CD4-positive, alpha-beta T cell treated with Interferon alpha-2 for 1 hour (primary cell): ENCODE data around the gene SORCS2.
A peak's percentile ranks its signal among the peaks of the same experiment; 100 is the strongest.

Experiments
- DNase-seq, 2 donors: peaks; one replicate each; pipeline ENCODE4 v3.0.0-alpha.2; 2020 to 2022

The SORCS2 gene

GRCh38 chr4:7746351-7747061 lies 554.2 kb downstream of the SORCS2 start:
- no peak for DNase-seq

- no peak for DNase-seq
Measured at GRCh38 chr4:7747062-7747385, 554.7 kb downstream of the SORCS2 start.

DNA sequence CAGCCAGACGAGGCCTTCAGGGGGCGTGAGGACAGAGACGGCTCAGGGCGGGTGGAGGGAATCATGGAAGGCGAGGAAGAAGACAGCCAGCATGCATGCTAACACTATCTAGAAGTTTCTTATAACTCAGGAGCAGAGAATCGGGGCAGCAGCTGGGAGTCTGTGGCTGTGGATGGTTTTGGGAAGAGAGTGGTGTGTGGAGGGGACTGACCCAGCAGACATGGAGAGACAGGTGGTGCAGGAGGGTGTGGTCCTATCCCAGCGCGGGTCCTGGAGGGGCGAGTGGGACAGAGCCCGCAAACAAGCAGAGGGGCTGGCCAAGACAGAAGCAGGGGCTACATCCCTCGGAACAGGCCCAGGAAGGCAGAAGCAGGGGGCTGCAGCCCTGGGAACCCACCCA lies 555.2 kb downstream of the SORCS2 start:
- DNase-seq: no peak

GRCh38 chr4:7750523-7750922 lies 558.2 kb downstream of the SORCS2 start:
- no peak for DNase-seq

DNA sequence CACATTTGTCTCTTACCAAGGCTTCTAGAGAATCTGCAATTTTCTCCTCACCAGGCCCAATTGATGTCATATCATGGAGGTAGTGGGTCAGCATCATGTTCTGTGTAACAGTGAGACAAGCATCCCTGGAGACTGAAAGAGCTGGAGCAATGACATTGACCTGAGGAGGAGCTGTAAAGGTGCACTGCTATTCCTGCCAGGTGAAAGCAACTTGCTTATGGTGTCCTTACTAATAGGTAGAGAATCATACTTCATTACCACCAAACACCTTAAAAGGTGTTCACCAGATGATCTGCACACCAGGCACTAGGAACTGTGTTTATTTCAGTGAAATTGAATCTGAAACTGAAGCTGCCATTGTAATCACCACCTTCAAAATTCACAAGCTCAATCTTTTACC lies 558.6 kb downstream of the SORCS2 start:
- DNase-seq: no peak

DNA sequence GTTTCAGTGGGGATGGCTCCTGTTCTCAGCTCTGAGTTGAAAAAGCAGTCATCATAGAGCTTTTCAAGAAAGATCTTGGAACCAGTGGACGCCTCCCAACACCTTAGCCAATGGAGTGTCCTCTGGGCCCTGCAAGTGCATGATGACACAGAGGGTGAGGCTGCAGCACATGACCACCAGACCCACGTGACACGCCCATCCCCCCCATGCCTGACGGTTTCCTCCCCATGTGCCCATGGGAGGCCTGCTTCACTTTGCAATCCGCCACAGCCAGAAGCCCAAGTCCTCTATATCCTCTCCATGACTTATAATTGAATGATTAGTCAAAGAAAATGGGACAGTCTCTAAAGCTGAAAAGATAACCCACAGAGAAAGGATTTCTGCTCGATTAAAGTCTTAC lies 560.3 kb downstream of the SORCS2 start:
- DNase-seq: no peak

DNA sequence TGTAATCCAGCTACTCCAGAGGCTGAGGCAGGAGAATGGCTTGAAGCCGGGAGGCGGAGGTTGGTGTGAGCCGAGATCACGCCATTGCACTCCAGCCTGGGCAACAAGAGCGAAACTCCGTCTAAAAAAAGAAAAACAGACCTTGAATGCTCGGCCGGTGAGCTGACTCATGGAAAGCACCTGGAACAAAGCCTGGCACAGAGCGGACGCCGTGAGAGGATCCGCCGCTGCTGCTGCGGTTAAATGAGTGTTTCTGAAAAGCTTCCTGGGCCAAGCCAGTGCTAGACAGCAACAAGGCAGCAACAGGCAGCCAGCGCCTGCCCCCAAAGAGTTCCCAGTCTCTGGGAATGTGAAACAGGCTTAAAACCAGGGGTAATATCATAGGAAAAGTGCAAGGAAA lies 560.9 kb downstream of the SORCS2 start:
- DNase-seq: no peak

DNA sequence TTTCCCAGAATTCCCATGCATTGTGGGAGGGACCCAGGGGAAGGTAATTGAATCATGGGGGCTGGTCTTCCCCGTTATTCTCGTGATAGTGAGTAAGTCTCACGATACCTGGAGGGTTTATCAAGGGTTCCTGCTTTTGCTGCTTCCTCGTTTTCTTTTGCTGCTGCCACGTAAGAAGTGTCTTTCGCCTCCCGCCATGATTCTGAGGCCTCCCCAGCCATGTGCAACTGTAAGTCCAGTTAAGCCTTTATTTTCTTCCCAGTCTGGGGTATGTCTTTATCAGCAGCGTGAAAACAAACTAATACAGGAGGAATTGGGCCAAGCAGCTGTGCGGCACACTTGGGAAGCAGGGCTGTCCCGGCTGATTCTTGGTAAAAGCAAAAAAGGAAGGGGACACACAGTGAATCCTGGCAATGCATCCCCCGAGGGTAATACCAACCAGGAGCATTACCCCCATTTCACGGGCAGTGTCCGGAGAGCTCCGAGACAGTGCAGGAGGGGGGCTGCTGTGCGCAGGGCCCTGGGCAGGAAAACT lies 561.7 kb downstream of the SORCS2 start:
- no peak for DNase-seq

DNA sequence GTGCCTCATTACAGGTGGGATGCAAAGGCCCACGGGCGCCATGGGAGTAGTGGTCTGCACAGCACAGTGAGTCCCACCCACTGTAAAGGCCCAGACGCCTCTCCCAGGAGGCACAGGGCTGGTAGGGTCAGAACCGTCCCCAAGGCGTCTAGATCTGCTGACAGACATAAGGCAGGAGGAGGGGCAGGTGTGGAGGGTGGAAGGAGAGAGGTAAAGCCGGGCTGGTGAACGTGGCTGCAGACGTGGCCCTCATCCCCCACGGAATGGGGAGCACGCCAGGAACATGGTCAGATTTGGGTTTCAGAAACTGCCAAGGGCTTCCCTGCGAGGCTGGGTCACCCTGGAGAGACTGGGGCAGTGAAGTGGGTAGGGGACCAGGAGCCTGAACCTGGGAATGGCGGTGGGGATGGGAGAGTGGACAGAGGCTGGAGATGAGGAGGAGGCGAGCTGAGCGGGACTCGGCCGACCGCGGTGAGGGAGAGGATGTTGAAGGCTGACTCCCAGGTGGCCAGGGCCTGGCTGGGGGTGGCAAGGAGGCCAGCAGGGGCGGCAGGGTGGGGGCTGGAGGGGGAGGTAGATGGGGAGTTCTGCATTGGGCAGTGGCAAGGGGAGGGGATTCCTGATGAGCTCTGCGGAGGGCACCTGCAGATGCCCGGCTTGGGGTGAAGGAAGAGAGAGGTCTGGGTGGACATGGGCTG lies 562.4 kb downstream of the SORCS2 start:
- no peak for DNase-seq

DNA sequence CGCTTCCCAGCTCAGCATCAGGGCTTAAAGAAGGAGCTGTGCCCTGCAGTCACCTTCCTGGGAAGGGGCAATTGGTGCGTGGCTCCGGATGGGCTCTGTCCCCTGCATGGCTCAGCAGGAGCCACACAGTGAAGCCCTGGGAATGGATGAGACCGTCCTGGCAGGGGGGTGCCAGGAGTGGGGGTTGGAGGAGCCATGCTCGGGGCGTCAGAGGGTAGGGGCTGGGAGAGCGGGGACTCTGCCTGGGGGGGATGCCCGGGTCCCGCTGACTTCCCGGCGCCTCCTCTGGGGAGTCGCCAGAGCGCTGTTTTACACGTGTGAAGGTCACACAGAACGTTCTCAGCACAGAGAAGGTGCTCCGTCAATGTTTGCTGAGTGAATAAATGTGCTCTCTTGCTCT lies 563.2 kb downstream of the SORCS2 start:
- no peak for DNase-seq

- DNase-seq: no peak
Measured at GRCh38 chr4:7756071-7756470, 563.7 kb downstream of the SORCS2 start.

GRCh38 chr4:7756561-7757355 lies 564.4 kb downstream of the SORCS2 start:
- DNase-seq: no peak

GRCh38 chr4:7757501-7758471 lies 565.4 kb downstream of the SORCS2 start:
- DNase-seq: no peak

GRCh38 chr4:7758476-7758875 lies 566.1 kb downstream of the SORCS2 start:
- DNase-seq: no peak

DNA sequence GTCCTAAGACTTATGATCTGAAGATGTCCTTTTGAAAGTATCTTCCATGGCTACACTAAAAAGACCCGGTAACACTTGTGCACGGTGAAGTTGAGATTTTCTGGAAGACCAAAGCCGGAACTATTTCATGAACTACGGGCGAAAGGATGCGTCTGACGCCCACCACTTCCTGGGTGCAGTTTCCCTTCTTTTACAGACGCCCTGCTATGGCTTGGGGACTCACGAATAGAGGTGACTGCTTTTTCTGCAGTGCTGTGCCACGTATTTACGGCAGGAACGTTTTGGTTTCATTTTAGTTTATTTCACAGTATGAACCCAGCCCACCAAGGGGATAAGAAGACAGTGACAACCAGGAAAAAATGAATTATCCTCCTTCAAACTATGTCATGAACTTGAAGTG lies 566.9 kb downstream of the SORCS2 start:
- peak; percentile 55 to 85 for DNase-seq

DNA sequence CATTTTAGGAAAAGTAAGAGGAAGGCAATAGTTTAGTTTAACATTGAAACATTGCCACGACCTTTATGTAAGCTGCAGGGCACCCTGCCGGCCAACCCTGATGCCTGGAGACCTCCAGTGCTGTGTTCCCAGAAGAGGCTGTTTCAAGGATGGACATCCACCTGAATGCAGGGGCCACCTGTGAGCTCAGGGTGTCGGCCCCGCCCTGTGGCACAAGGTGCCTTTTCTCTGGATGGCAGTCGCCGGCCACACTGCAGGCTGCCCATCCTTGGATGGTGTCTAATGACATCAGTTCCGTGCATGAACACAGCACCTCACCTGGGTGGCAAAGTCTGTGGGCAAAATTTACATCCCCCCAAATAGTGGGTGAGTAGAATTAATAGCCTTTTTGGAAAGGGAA lies 567.3 kb downstream of the SORCS2 start:
- peak in 1 of 2 donors; percentile 15 for DNase-seq

DNA sequence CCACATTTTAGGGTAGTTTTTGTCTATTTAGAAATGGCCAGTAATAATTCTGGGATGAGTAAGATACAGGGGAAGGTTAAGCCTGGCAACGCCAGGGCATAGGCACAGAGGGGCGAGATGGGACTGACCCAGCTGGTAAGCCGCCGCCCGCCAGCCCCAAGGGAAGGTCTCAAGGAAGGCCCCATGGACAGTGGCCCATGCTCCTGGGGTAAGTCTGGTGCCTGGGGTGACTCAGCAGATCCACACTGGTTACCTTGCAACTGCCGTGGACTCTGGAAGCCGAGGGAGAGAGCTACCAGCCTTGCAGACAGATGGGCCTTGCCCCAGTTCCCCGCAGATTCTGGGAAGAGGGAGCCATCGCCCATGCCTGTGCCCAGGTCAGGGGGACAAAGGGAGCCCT lies 567.9 kb downstream of the SORCS2 start:
- DNase-seq: no peak

- no peak for DNase-seq
Measured at GRCh38 chr4:7760706-7761105, 568.4 kb downstream of the SORCS2 start.

DNA sequence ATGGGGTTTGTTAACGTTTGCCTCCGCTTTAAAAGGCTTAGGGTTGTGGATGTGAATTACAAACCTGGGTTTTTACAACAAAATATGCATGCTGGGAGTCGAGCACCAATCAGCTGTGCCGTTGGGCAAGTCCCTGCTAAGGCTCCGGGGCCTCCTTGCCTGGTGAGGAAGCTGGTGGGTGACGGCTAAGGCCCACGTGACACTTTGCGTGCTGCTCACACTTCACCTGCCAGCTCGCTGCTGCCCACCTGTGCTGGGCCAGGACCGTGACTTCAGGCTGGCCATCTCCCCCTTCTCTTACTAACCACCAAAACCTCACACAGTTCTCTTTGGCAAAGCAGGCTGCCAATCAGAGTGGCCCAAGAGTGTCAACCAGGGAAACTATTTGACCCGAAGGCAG lies 569.0 kb downstream of the SORCS2 start:
- DNase-seq: no peak

DNA sequence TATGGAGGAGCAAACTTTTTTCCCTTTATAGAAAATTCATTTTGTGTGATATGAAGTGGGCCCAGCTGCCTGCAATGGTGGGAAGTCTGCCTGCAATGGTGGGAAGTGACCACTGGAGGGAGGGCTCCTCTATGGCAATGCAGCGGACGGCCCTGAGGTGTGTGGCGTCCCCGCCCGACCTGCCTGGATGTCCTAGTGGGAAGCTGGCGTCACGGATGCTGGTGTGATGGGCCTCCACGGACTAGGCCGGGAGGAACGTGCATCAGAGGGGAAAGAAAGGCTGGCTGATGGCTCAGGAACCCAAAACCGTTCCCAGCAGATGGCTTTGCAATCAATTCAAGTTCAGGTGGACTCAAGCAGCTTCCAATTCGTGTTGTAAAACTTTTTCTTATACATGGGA lies 569.4 kb downstream of the SORCS2 start:
- DNase-seq: peak; percentile 20 to 52

DNA sequence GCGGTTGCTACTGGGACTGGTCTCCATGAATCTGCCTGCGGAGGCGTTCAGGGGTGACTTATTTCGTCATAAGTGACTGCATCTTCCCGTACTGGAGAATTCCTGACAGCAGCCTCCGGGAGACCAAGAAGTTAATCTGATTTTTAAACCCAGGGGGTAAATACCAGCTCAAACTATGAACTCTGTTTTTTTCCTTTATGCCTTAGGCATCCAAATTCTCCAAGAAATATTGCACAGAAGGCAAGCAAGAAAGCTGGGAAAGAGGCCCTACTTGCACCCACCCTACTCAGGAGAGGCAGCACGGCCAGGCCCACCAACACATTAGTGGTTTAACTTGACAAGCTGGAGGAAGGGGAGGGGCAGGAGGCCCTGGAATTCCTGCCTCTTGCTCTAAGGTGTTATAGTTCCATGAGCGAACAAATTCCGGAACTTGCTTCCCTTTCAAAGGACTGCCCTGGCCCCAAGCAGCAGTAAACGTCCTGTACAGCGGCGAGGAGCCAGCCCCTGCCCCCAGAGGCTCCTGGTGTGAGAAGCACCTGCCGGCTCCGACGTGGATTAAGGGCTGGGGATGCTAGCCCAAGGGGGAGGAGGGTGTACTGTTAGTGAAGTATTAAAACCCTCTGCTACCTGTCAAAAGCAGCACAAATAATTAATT lies 570.2 kb downstream of the SORCS2 start:
- no peak for DNase-seq

GRCh38 chr4:7763106-7763505 lies 570.8 kb downstream of the SORCS2 start:
- DNase-seq: no peak
